OCI-LY7 (cell line): ENCODE measurements around the gene ZNF598. TPM values are rescaled to one million over a fixed set of nuclear protein-coding genes. Genes with fewer than 3 reads are reported as not detected.

Source experiments
- BruUV-seq: library from RNA; stranded (reverse); fragments of 400-500 nt; replicated peaks from 2 replicates; lab custom pipeline; 2021; lab: Mats Ljungman, UMichigan
- CTCF ChIA-PET: fragments of 300-600 bp; sonication (Branson Sonifier 250); formaldehyde crosslinking; loops from one replicate; lab custom pipeline; 2022; ENCODE audit warnings: antibody characterized with exemption; ENCODE audit not compliant: unreplicated experiment; lab: Charles Lee
- POLR2A ChIA-PET: fragments of 300-600 bp; sonication (Branson Sonifier 250); formaldehyde crosslinking; loops from one replicate; lab custom pipeline; 2022; ENCODE audit warnings: antibody characterized with exemption; lab: Charles Lee
- DNase-seq: peaks from one replicate; pipeline ENCODE4 v3.0.0-alpha.2; 2015; ENCODE audit warnings: low spot score
- H2AFZ ChIP-seq: fragments of 200-600 bp; sonication (generic), shearing (Covaris generic); 2 replicates; pipeline ENCODE4 v1.6.1; 2014; ENCODE audit warnings: mild to moderate bottlenecking, antibody characterized with exemption, low read length, moderate library complexity
- H3K27ac ChIP-seq: fragments of 200-600 bp; sonication (generic); 2 replicates; pipeline ENCODE4 v1.5.1; 2014; ENCODE audit warnings: mixed run types, low read depth, mild to moderate bottlenecking, moderate library complexity, low read length, inconsistent platforms; ENCODE audit not compliant: poor library complexity, severe bottlenecking
- H3K36me3 ChIP-seq: fragments of 200-600 bp; sonication (generic); 2 replicates; pipeline ENCODE4 v1.6.1; 2014; ENCODE audit warnings: mild to moderate bottlenecking, antibody characterized with exemption, low read length, moderate library complexity, mixed read lengths; ENCODE audit not compliant: insufficient read depth
- H3K4me1 ChIP-seq: fragments of 200-600 bp; sonication (generic); 2 replicates; pipeline ENCODE4 v1.5.1; 2014; ENCODE audit warnings: mild to moderate bottlenecking, low read length; ENCODE audit not compliant: insufficient read depth, poor library complexity, severe bottlenecking
- H3K4me2 ChIP-seq: fragments of 200-600 bp; sonication (generic); 2 replicates; pipeline ENCODE4 v1.6.1; 2014; ENCODE audit warnings: mild to moderate bottlenecking, low read length
- H3K4me3 ChIP-seq: fragments of 200-600 bp; sonication (generic); 2 replicates; pipeline ENCODE4 v1.5.1; 2014; ENCODE audit warnings: mild to moderate bottlenecking, low read depth, low read length; ENCODE audit not compliant: poor library complexity, severe bottlenecking
- H3K79me2 ChIP-seq: fragments of 200-600 bp; sonication (generic); 2 replicates; pipeline ENCODE4 v1.6.1; 2016; ENCODE audit warnings: low read depth, mild to moderate bottlenecking, low read length, moderate library complexity, mixed read lengths; ENCODE audit not compliant: insufficient read depth
- H3K9me2 ChIP-seq: fragments of 200-600 bp; sonication (generic); 2 replicates; pipeline ENCODE4 v1.6.1; 2016; ENCODE audit warnings: mild to moderate bottlenecking, low read length, mixed read lengths; ENCODE audit not compliant: insufficient read depth
- H3K9me3 ChIP-seq: fragments of 200-600 bp; sonication (generic); 2 replicates; pipeline ENCODE4 v1.6.1; 2014; ENCODE audit warnings: mild to moderate bottlenecking, mixed run types, low read length, mixed read lengths
- H4K20me1 ChIP-seq: fragments of 200-600 bp; sonication (generic); 2 replicates; pipeline ENCODE4 v1.6.1; 2014; ENCODE audit warnings: mild to moderate bottlenecking, antibody characterized with exemption, low read length, moderate library complexity, mixed read lengths; ENCODE audit not compliant: insufficient read depth
- CTCF ChIP-seq: fragments of 200-600 bp; sonication (generic); conservative IDR thresholded peaks from 2 replicates; pipeline ENCODE4 v1.5.1; 2014; ENCODE audit warnings: mild to moderate bottlenecking, antibody characterized with exemption, low read length, moderate library complexity, mixed read lengths
- EZH2phosphoT487 ChIP-seq: fragments of 200-600 bp; sonication (generic); IDR thresholded peaks from 2 replicates; pipeline ENCODE4 v1.6.1; 2018; ENCODE audit warnings: low read depth, borderline replicate concordance, mild to moderate bottlenecking, mixed run types, antibody characterized with exemption, low read length, moderate library complexity, mixed read lengths
- intact Hi-C: fragments of 100-400 bp; cut with micrococcal nuclease; formaldehyde crosslinking; loops from one replicate; pipeline ENCODE4 v1.10.0; 2022; ENCODE audit not compliant: unreplicated experiment
- total RNA-seq, 2 experiments: library from RNA; depleted of rRNA in 1 of 2; stranded (reverse); fragments of >200 nt in 1 of 2; shearing (Covaris generic) in 1 of 2; gene quantifications; 2 replicates each; pipeline ENCODE4 v1.2.3, GENCODE V29; 2014 to 2022

Gene ZNF598
- total RNA-seq, 2 experiments from 2014 or later = 26.3 to 80.4 TPM

- TF ChIP-seq CTCF (peak; percentile 49), EZH2phosphoT487 (no peak)
- no peak overlapping the region for H3K4me2 ChIP-seq
- H3K9me3 ChIP-seq = no peaks in the 10 kb centered on the region
- H4K20me1 ChIP-seq = no peaks in the 10 kb centered on the region
- H3K27ac ChIP-seq = no peak overlapping the region
- no peaks in the 10 kb centered on the region for H3K4me1 ChIP-seq
- peaks cover 49% of the 10 kb centered on the region; the same call in 1 of the 2 replicates for H3K36me3 ChIP-seq
- no peak overlapping the region for H3K4me3 ChIP-seq
- ChIA-PET CTCF (interaction anchor here (0.6 kb wide), 1 partner anchor 175 kb away, joined by 3 read pairs; no protein-coding TSS in a partner anchor), POLR2A (interaction anchor here (0.6 kb wide), 1 partner anchor 345 kb away, joined by 3 read pairs; no protein-coding TSS in a partner anchor)
- H2AFZ ChIP-seq = no peak overlapping the region
- no peaks in the 10 kb centered on the region for H3K9me2 ChIP-seq
- no peaks in the 10 kb centered on the region for H3K79me2 ChIP-seq
- no TSS peak for BruUV-seq
- intact Hi-C loops = no loop called here
- DNase-seq = no peak
These were observed 46.5 kb upstream of the ZNF598 start for GRCh38 chr16:2056077-2056476.

DNA sequence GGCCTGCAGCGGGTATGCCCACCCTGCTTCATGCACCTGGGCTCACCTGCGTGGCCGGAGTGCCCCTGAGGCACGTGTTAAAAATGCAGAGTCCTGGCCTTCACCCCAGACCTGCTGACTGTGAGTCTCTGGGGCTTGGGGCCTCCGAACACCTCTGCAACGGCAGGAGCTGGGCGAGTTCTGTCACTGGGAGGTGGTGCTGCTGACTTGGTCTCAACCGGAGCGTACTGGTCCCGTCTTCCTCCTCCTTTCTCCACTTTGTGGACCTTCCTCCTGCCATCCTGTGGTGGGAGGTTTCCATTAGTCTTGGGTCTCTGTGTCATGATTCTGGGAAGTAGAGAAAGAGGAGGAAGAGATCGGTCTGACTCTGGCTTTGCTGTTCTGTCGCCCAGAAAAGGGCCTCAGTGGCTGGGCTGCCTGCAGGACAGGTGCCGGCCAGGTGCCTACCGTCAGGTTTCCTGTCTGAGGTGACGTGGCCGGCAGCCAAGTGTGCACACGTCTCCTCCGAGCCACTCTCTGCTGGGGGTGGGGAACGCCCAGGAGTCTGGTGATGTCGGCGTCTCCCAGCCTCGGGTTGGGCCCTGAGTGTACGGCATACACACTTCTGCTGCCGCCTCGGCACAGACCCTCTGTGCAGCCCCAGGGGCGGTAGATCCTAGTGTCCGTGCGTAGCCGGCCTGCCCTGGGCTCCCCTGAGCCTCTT is 45.1 kb upstream of the ZNF598 start:
- no peak for DNase-seq
- BruUV-seq = no TSS peak
- Histone ChIP-seq H3K4me2 (no peak overlapping the region), H3K4me1 (no peaks in the 10 kb centered on the region), H3K9me3 (no peaks in the 10 kb centered on the region), H3K79me2 (no peaks in the 10 kb centered on the region), H3K27ac (no peak overlapping the region), H3K36me3 (peaks cover 50% of the 10 kb centered on the region; the same call in 1 of the 2 replicates), H3K4me3 (no peak overlapping the region), H2AFZ (no peak overlapping the region), H4K20me1 (no peaks in the 10 kb centered on the region), H3K9me2 (no peaks in the 10 kb centered on the region)
- ChIA-PET CTCF (no interaction called here), POLR2A (no interaction called here)
- intact Hi-C loops = no loop called here
- TF ChIP-seq EZH2phosphoT487 (no peak), CTCF (no peak)

DNA sequence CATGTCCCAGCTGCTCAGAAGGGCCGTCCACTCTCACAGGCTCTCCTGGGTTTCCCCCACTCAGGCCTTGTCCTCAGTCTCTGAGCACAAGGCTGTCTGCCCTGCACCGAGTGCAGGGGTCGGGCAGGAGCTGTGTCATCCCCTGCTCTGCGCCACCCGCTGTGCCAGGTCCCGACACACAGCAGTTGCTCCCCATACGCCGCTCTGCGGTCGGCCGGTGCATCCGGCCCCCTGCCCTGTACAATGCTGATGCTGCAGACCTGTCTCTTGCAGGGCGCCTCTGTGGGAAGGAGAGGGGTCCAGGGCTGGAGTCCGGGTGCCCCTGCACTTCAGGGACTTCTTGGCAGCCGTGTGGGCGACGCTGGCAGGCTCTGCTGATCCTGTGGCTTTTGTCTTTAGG is 44.3 kb upstream of the ZNF598 start:
- no peak for DNase-seq
- CTCF ChIA-PET = no interaction called here
- intact Hi-C loops = no loop called here
- Histone ChIP-seq H2AFZ (no peak overlapping the region), H3K27ac (no peak overlapping the region), H3K36me3 (peaks cover 49% of the 10 kb centered on the region; the same call in 1 of the 2 replicates), H3K4me1 (peaks cover 3% of the 10 kb centered on the region), H3K4me2 (no peak overlapping the region), H3K9me3 (no peaks in the 10 kb centered on the region), H3K79me2 (peaks cover 3% of the 10 kb centered on the region; the same call in 1 of the 2 replicates), H3K9me2 (no peaks in the 10 kb centered on the region), H4K20me1 (no peaks in the 10 kb centered on the region), H3K4me3 (no peak overlapping the region)
- no TSS peak for BruUV-seq
- POLR2A ChIA-PET = no interaction called here
- no peak for TF ChIP-seq CTCF
- TF ChIP-seq EZH2phosphoT487 = no peak
